Keratinocyte (primary cell): ENCODE results near the gene ENTPD8. TPM values are rescaled to one million over a fixed set of nuclear protein-coding genes. Genes with fewer than 3 reads are reported as not detected.
"Not testable (repeated sequence)": the region's sequence is repeated elsewhere in the genome, so short reads cannot be mapped to it uniquely, and the experiment has no call there.

Source experiments
- DNase-seq: peaks from one replicate; pipeline ENCODE4 v3.0.0-alpha.2; 2011; ENCODE audit warnings: low read depth, missing footprints, low spot score
- FAIRE-seq: peaks from 2 replicates; lab custom pipeline; 2011; peaks lifted over from hg19 to GRCh38; lab: Jason Lieb, UNC
- H2AFZ ChIP-seq: 2 replicates; pipeline ENCODE4 v1.6.0; 2012; ENCODE audit warnings: low read length, control low read depth, inconsistent platforms; ENCODE audit not compliant: control insufficient read depth
- H3K27ac ChIP-seq: 2 replicates; pipeline ENCODE4 v1.5.1; 2011; ENCODE audit warnings: low read length; ENCODE audit not compliant: control insufficient read depth, insufficient read depth
- H3K27me3 ChIP-seq: 3 replicates; pipeline ENCODE4 v1.6.0; 2011; ENCODE audit warnings: low read length; ENCODE audit not compliant: control insufficient read depth, insufficient read depth; ENCODE audit errors: extremely low read depth
- H3K36me3 ChIP-seq, 2 experiments: 2 replicates in 1 of 2; 3 replicates in 1 of 2; pipeline ENCODE4 v1.5.1; 2011; ENCODE audit warnings: low read length in 2 of 2, mild to moderate bottlenecking in 1 of 2; ENCODE audit not compliant: control insufficient read depth in 2 of 2, insufficient read depth in 2 of 2; ENCODE audit errors: extremely low read depth in 1 of 2
- H3K4me1 ChIP-seq: 3 replicates; pipeline ENCODE4 v1.5.1; 2011; ENCODE audit warnings: low read length; ENCODE audit not compliant: control insufficient read depth, insufficient read depth; ENCODE audit errors: extremely low read depth
- H3K4me2 ChIP-seq: 3 replicates; pipeline ENCODE4 v1.6.0; 2011; ENCODE audit warnings: low read depth, low read length; ENCODE audit not compliant: control insufficient read depth, insufficient read depth; ENCODE audit errors: extremely low read depth
- H3K4me3 ChIP-seq, 3 experiments: fragments of 200-600 bp in 1 of 3; sonication (generic) in 1 of 3; 2 replicates in 2 of 3; 3 replicates in 1 of 3; pipeline ENCODE4 v1.5.1; 2011 to 2016; ENCODE audit warnings: low read length in 3 of 3, mild to moderate bottlenecking in 3 of 3, control low read depth in 2 of 3, inconsistent platforms in 1 of 3, low read depth in 1 of 3, mixed read lengths in 1 of 3, mixed run types in 1 of 3, moderate library complexity in 1 of 3; ENCODE audit not compliant: control insufficient read depth in 2 of 3, insufficient read depth in 2 of 3; ENCODE audit errors: extremely low read depth in 1 of 3
- H3K79me2 ChIP-seq: 2 replicates; pipeline ENCODE4 v1.6.0; 2012; ENCODE audit warnings: low read length; ENCODE audit not compliant: control insufficient read depth, insufficient read depth
- H3K9ac ChIP-seq: 3 replicates; pipeline ENCODE4 v1.6.0; 2011; ENCODE audit warnings: low read length; ENCODE audit not compliant: control insufficient read depth, insufficient read depth; ENCODE audit errors: extremely low read depth
- H3K9me1 ChIP-seq: 3 replicates; pipeline ENCODE4 v1.6.0; 2011; ENCODE audit warnings: low read length; ENCODE audit not compliant: control insufficient read depth, insufficient read depth; ENCODE audit errors: extremely low read depth
- H3K9me3 ChIP-seq: 2 replicates; pipeline ENCODE4 v1.5.1; 2012; ENCODE audit warnings: low read depth, low read length; ENCODE audit not compliant: control insufficient read depth
- H4K20me1 ChIP-seq: 3 replicates; pipeline ENCODE4 v1.6.0; 2011; ENCODE audit warnings: low read length; ENCODE audit not compliant: control insufficient read depth, insufficient read depth; ENCODE audit errors: extremely low read depth
- EZH2 ChIP-seq: IDR thresholded peaks from one replicate; pipeline ENCODE4 v1.6.1; 2012; ENCODE audit warnings: inconsistent platforms, mild to moderate bottlenecking, low read length, moderate library complexity
- dilution Hi-C: fragments of 300-500 bp; cut with MboI; formaldehyde crosslinking; loops from one replicate; pipeline ENCODE4 v1.7.0; 2020; ENCODE audit warnings: low sequenced_read_pairs; ENCODE audit not compliant: extremely low pct_ligation_motif_present
- polyA plus RNA-seq, 5 experiments: library from polyadenylated mRNA; depleted of rRNA in 3 of 5; stranded (reverse) in 3 of 5; stranded (forward) in 1 of 5; unstranded in 1 of 5; fragments of >200 nt; gene quantifications; 1 replicate in 1 of 5; 2 replicates in 3 of 5; 3 replicates in 1 of 5; pipeline versions ENCODE4 v1.2.1 to v1.2.3, GENCODE V29; 2011 to 2012; ENCODE audit warnings: missing spikeins in 2 of 5, low read depth in 1 of 5, low replicate concordance in 1 of 5

Gene ENTPD8
- polyA plus RNA-seq, 1 donor (not counting 4 experiments of a cell fraction or from before 2014, with no cell fraction given) = not detected

DNA sequence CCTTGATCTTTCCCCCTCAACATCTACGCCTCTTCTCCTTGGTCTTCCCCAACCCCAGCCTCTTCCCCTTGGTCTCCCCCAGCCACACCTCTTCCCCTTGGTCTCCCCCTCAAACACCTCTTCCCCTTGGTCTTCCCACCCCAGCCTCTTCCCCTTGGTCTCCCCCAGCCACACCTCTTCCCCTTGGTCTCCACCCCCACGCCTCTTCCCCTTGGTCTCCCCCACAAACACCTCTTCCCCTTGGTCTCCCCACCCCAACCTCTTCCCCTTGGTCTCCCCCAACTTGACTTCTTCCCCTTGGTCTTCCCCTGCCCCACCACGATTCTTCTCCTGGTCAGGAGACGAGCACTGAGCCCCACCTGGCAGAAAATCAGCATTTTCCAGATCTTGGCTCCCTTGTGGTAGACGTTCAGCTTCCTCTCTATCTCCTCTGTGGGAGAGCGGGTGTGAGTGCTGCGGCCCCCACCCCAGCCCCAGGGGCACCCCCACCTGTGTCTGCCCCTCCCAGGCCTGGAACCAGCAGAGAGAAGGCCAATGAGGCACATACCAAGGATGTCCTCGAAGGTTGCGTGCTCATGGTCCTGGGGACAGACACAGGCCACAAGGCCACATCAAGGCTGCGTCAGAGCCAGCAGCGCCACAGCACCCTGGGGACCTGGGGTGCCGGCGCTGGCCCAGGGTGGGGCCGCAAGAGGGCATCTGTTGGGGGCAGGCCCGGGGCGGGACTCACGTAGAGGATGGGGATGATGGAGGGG is 11.0 kb upstream of the ENTPD8 start:
- DNase-seq = no peak
- TF ChIP-seq EZH2 = no peak
- Histone ChIP-seq H3K27ac (no peak overlapping the region), H3K4me3 (no peak overlapping the region), H2AFZ (no peak overlapping the region), H3K4me1 (peaks cover 8% of the 10 kb centered on the region), H3K4me2 (no peak overlapping the region), H3K79me2 (no peaks in the 10 kb centered on the region), H4K20me1 (no peaks in the 10 kb centered on the region), H3K9me3 (no peaks in the 10 kb centered on the region), H3K9me1 (no peaks in the 10 kb centered on the region), H3K9ac (no peak overlapping the region), H3K27me3 (no peaks in the 10 kb centered on the region), H3K36me3 (peaks cover 8 to 21% of the 10 kb centered on the region in 2 experiments)
- FAIRE-seq = no peak
- dilution Hi-C loops = no loop called here

DNA sequence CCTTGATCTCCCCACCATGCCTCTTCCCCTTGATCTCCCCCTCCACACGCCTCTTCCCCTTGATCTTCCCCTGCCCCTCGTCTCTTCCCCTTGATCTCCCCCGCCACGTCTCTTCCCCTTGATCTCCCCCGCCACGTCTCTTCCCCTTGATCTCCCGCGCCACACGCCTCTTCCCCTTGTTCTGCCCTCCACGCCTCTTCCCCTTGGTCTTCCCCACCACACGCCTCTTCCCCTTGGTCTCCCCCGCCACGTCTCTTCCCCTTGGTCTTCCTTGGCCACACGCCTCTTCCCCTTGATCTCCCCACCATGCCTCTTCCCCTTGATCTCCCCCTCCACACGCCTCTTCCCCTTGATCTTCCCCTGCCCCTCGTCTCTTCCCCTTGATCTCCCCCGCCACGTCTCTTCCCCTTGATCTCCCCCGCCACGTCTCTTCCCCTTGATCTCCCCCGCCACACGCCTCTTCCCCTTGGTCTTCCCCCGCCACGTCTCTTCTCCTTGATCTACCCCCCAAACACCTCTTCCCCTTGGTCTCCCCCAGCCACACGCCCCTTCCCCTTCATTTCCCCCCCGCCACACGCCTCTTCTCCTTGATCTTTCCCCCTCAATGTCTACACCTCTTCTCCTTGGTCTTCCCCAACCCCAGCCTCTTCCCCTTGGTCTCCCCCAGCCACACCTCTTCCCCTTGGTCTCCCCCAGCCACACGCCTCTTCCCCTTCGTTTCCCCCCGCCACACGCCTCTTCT is 10.3 kb upstream of the ENTPD8 start:
- FAIRE-seq, dilution Hi-C loops, DNase-seq: not testable (repeated sequence)

DNA sequence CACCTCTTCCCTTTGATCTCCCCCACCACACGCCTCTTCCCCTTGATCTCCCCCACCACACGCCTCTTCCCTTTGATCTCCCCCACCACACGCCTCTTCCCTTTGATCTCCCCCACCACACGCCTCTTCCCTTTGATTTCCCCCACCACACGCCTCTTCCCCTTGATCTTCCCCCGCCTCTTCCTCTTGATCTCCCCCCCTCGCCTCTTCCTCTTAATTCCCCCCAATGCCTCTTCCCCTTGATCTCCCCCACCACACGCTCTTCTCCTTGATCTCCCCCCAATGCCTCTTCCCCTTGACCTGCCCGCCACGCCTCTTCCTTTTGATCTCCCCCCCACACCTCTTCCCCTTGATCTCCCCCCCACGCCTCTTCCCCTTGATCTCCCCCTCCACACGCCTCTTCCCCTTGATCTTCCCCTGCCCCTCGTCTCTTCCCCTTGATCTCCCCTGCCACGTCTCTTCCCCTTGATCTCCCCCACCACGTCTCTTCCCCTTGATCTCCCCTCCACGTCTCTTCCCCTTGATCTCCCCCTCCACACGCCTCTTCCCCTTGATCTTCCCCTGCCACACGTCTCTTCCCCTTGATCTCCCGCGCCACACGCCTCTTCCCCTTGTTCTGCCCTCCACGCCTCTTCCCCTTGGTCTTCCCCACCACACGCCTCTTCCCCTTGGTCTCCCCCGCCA is 9.5 kb upstream of the ENTPD8 start:
- H3K79me2 ChIP-seq, H3K4me3 ChIP-seq, H3K27ac ChIP-seq, H3K9ac ChIP-seq, DNase-seq, H3K4me2 ChIP-seq, H3K27me3 ChIP-seq, dilution Hi-C loops, H3K9me1 ChIP-seq, H4K20me1 ChIP-seq, FAIRE-seq, H2AFZ ChIP-seq, H3K9me3 ChIP-seq: not testable (repeated sequence)
- Histone ChIP-seq H3K36me3 (peaks cover 8 to 14% of the 10 kb centered on the region in 2 experiments), H3K4me1 (peaks cover 12% of the 10 kb centered on the region)

More for the DNA sequence above, 10.3 kb upstream of the ENTPD8 start:
- H3K27me3 ChIP-seq, H3K27ac ChIP-seq, H3K9me1 ChIP-seq, H3K79me2 ChIP-seq, H2AFZ ChIP-seq, H3K9ac ChIP-seq, H3K4me2 ChIP-seq, H3K4me3 ChIP-seq, H3K4me1 ChIP-seq, H3K9me3 ChIP-seq, H4K20me1 ChIP-seq: not testable (repeated sequence)
- H3K36me3 ChIP-seq = peaks cover 8 to 14% of the 10 kb centered on the region in 2 experiments
